Measurements from ENCODE around the gene RTL10. TPM values are rescaled to one million over a fixed set of nuclear protein-coding genes. Genes with fewer than 3 reads are reported as not detected.
A peak's percentile ranks its signal among the peaks of the same experiment; 100 is the strongest.

Gene RTL10
- total RNA-seq, 1 experiment from 2014 or later = 25.6 TPM

- TF ChIP-seq EZH2 (IDR thresholded peaks at IDR 0.05; ENCODE audit: borderline replicate concordance, low read depth, low read length, poor library complexity, severe bottlenecking) = no peak
- no peak for TF ChIP-seq CTCF (conservative IDR thresholded peaks at IDR 0.05; ENCODE audit: low read depth, low read length)
- POLR2A ChIA-PET (ENCODE audit: low non-redundant PET) = no interaction called here
- no peaks in the 10 kb centered on the region for H3K9me3 ChIP-seq (ENCODE audit: low read depth, low read length, poor library complexity, severe bottlenecking)
- H3K4me3 ChIP-seq (ENCODE audit: low read depth, low read length, poor library complexity, severe bottlenecking) = peak overlapping the region; percentile 96
- intact Hi-C loops (cut with micrococcal nuclease; ENCODE audit: unreplicated experiment) = no loop called here
- H3K27ac ChIP-seq (ENCODE audit: low read depth, low read length, poor library complexity, severe bottlenecking) = peak overlapping the region; percentile 95
- H3K36me3 ChIP-seq (ENCODE audit: insufficient read depth, low read length, poor library complexity, severe bottlenecking) = peaks cover 19% of the 10 kb centered on the region
- no peaks in the 10 kb centered on the region for H3K27me3 ChIP-seq (replicated peaks; ENCODE audit: insufficient read depth, low read depth, low read length, poor library complexity)
- CTCF ChIA-PET = no interaction called here
- H3K4me1 ChIP-seq (ENCODE audit: insufficient read depth, low read length, poor library complexity, severe bottlenecking) = peaks cover 11% of the 10 kb centered on the region
- BruUV-seq (replicated peaks) = TSS peak; percentile 42
- DNase-seq (ENCODE audit: low spot score) = peak; percentile 66
These were observed 1.1 kb upstream of the RTL10 start for GRCh38 chr22:19855504-19856409.

- H3K4me1 ChIP-seq (ENCODE audit: insufficient read depth, low read length, poor library complexity, severe bottlenecking) = peaks cover 11% of the 10 kb centered on the region
- H3K36me3 ChIP-seq (ENCODE audit: insufficient read depth, low read length, poor library complexity, severe bottlenecking) = peaks cover 27% of the 10 kb centered on the region
- TF ChIP-seq EZH2 (IDR thresholded peaks at IDR 0.05; ENCODE audit: borderline replicate concordance, low read depth, low read length, poor library complexity, severe bottlenecking) (no peak), CTCF (conservative IDR thresholded peaks at IDR 0.05; ENCODE audit: low read depth, low read length) (no peak)
- peak overlapping the region; percentile 96 for H3K4me3 ChIP-seq (ENCODE audit: low read depth, low read length, poor library complexity, severe bottlenecking)
- no peak for DNase-seq (ENCODE audit: low spot score)
- POLR2A ChIA-PET (ENCODE audit: low non-redundant PET) = no interaction called here
- CTCF ChIA-PET = interaction anchor here (0.6 kb wide), 1 partner anchor 100 kb away, joined by 4 read pairs; no protein-coding TSS in a partner anchor
- intact Hi-C loops (cut with micrococcal nuclease; ENCODE audit: unreplicated experiment) = no loop called here
- BruUV-seq (replicated peaks) = no TSS peak
- peak overlapping the region; percentile 95 for H3K27ac ChIP-seq (ENCODE audit: low read depth, low read length, poor library complexity, severe bottlenecking)
- no peaks in the 10 kb centered on the region for H3K27me3 ChIP-seq (replicated peaks; ENCODE audit: insufficient read depth, low read depth, low read length, poor library complexity)
- no peaks in the 10 kb centered on the region for H3K9me3 ChIP-seq (ENCODE audit: low read depth, low read length, poor library complexity, severe bottlenecking)
These were observed 546 bp downstream of the RTL10 start for GRCh38 chr22:19853879-19854777.

GRCh38 chr22:19853058-19853878 is 1.4 kb downstream of the RTL10 start:
- DNase-seq (ENCODE audit: low spot score) = no peak
- Histone ChIP-seq H3K27ac (ENCODE audit: low read depth, low read length, poor library complexity, severe bottlenecking) (peak overlapping the region; percentile 95), H3K4me1 (ENCODE audit: insufficient read depth, low read length, poor library complexity, severe bottlenecking) (peaks cover 11% of the 10 kb centered on the region), H3K27me3 (replicated peaks; ENCODE audit: insufficient read depth, low read depth, low read length, poor library complexity) (no peaks in the 10 kb centered on the region), H3K4me3 (ENCODE audit: low read depth, low read length, poor library complexity, severe bottlenecking) (peak overlapping the region; percentile 96), H3K36me3 (ENCODE audit: insufficient read depth, low read length, poor library complexity, severe bottlenecking) (peaks cover 27% of the 10 kb centered on the region), H3K9me3 (ENCODE audit: low read depth, low read length, poor library complexity, severe bottlenecking) (no peaks in the 10 kb centered on the region)
- intact Hi-C loops (cut with micrococcal nuclease; ENCODE audit: unreplicated experiment) = no loop called here
- ChIA-PET POLR2A (ENCODE audit: low non-redundant PET) (no interaction called here), CTCF (no interaction called here)
- TF ChIP-seq CTCF (conservative IDR thresholded peaks at IDR 0.05; ENCODE audit: low read depth, low read length) = no peak
- TF ChIP-seq EZH2 (IDR thresholded peaks at IDR 0.05; ENCODE audit: borderline replicate concordance, low read depth, low read length, poor library complexity, severe bottlenecking) = no peak
- no TSS peak for BruUV-seq (replicated peaks)
